C4-2B (cell line): Measurements from ENCODE around the gene KASH5.

Source experiments
- ZFX ChIP-seq: fragments of 450-650 bp; IDR thresholded peaks from 2 replicates; pipeline ENCODE4 v1.6.1; 2017
- TF ChIP-seq, protein P1 (sequence below): fragments of 450-650 bp; conservative IDR thresholded peaks from 2 replicates; pipeline ENCODE4 v1.5.1; 2017; ENCODE audit warnings: mild to moderate bottlenecking

DNA sequence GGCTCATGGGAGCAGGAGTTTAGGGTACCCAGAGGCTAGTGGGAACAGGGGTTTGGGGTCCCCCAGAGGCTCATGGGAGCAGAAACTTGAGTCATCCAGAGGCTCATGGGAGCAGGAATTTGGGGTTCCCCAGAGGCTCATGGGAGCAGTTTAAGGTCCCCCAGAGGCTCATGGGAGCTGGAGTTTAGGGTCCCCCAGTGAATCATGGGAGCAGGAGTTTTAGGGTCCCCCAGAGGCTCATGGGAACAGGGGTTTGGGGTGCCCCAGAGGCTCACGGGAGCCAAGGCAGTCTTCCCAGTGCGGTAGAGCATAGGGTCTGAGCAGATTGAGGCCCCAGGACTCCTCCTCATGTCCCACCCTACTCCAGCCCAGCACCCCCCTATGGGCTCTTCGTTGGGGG, 77.3 kb downstream of the KASH5 start:
- TF ChIP-seq, protein P1, sequence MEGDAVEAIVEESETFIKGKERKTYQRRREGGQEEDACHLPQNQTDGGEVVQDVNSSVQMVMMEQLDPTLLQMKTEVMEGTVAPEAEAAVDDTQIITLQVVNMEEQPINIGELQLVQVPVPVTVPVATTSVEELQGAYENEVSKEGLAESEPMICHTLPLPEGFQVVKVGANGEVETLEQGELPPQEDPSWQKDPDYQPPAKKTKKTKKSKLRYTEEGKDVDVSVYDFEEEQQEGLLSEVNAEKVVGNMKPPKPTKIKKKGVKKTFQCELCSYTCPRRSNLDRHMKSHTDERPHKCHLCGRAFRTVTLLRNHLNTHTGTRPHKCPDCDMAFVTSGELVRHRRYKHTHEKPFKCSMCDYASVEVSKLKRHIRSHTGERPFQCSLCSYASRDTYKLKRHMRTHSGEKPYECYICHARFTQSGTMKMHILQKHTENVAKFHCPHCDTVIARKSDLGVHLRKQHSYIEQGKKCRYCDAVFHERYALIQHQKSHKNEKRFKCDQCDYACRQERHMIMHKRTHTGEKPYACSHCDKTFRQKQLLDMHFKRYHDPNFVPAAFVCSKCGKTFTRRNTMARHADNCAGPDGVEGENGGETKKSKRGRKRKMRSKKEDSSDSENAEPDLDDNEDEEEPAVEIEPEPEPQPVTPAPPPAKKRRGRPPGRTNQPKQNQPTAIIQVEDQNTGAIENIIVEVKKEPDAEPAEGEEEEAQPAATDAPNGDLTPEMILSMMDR: no peak
- no peak for TF ChIP-seq ZFX
